Mesenteric fat pad (tissue), 1 donor: ENCODE results near the gene ALCAM. TPM values are rescaled to one million over a fixed set of nuclear protein-coding genes. Genes with fewer than 3 reads are reported as not detected.

Experiments
- DNase-seq: peaks from one replicate; pipeline ENCODE4 v3.0.0-alpha.2; 2020; ENCODE audit warnings: low spot score
- total RNA-seq: library from RNA; stranded (reverse); fragmentation: NEBNext Ultra II Directional; extraction: Animal tissue kit (Norgen Biotek cat#: 25700); gene quantifications from one replicate; pipeline ENCODE4 v1.2.1, GENCODE V29; 2021
- donor health status: DM: yes; HTN: yes; CAD: no.

ALCAM gene
- total RNA-seq, 1 donor from 2014 or later: 9.9 TPM

GRCh38 chr3:105525531-105525930 is 158.8 kb downstream of the ALCAM start:
- DNase-seq: no peak

DNA sequence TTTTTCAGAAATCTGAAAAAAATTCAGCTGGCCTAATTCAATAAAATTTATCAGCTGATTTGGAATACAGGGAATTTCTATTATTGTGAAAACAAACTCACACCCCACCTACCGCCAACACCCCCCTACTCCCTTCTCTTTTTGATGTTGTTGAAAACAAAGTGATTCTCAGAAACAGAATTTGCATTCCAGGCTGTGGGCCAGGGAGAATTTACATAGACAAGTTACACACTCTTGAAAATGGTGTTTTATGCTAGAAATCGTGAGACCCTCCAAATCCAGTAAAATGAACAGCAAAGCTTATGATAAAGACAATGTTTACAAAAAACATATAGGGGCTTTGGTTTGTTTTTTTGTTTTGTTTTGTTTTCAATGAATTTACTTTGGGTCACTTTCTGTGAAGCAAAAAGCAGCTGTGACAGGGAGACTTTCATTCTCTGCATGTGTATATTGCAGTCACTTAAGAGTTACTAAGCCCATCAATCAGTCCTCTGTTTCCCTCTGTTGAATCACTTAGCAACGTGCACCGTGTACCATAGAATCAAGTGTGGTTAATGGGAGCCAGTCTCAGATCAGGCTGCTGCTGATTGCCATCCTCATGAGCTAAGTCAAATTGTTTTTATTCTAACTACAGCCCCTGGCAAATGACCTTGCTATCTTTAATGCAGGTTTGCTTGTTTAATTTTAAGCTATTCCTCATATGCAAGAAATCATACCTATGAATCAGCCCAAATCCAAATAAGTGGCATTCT is 159.8 kb downstream of the ALCAM start:
- no peak for DNase-seq

GRCh38 chr3:105527535-105527934 is 160.8 kb downstream of the ALCAM start:
- no peak for DNase-seq

- no peak for DNase-seq
Measured at GRCh38 chr3:105527949-105528348, 161.2 kb downstream of the ALCAM start.

- DNase-seq: no peak
Measured at GRCh38 chr3:105528955-105529354, 162.2 kb downstream of the ALCAM start.

GRCh38 chr3:105529456-105529855 is 162.7 kb downstream of the ALCAM start:
- DNase-seq: no peak

DNA sequence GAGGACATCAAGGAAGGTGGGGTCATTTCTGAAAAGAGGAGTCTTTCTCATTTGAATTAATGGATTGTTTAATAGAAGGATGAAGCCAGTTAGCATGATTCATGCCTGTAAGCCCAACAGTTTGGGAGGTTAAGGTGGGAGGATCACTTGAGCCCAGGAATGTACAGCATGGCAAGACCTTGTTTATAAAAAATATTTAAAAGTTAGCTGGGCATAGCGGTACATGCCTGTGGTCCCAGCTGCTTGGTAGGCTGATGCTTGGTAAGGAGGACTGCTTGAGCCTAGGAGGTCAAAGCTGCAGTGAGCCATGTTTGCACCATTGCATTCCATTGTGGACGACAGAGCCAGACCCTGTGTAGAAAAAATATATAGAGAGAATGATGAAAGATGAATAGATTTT is 165.5 kb downstream of the ALCAM start:
- DNase-seq: no peak

GRCh38 chr3:105533960-105534359 is 167.3 kb downstream of the ALCAM start:
- DNase-seq: no peak

DNA sequence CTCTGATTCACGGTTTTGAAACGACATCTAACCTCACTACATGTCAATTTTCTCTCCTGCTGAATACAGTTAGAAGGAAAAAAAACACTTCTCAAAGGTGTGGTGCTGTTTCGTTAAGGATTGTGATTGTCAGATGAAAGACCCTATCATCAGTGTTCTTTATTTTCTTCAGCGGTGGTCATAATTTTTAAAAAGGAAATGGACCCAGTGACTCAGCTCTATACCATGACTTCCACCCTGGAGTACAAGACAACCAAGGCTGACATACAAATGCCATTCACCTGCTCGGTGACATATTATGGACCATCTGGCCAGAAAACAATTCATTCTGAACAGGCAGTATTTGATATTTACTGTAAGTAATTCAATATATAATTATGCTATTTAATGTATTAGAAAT is 167.8 kb downstream of the ALCAM start:
- DNase-seq: no peak

- no peak for DNase-seq
Measured at GRCh38 chr3:105537371-105538080, 170.8 kb downstream of the ALCAM start.

- DNase-seq: no peak
Measured at GRCh38 chr3:105538483-105538882, 171.8 kb downstream of the ALCAM start.

- DNase-seq: no peak
Measured at GRCh38 chr3:105539897-105540296, 173.2 kb downstream of the ALCAM start.

DNA sequence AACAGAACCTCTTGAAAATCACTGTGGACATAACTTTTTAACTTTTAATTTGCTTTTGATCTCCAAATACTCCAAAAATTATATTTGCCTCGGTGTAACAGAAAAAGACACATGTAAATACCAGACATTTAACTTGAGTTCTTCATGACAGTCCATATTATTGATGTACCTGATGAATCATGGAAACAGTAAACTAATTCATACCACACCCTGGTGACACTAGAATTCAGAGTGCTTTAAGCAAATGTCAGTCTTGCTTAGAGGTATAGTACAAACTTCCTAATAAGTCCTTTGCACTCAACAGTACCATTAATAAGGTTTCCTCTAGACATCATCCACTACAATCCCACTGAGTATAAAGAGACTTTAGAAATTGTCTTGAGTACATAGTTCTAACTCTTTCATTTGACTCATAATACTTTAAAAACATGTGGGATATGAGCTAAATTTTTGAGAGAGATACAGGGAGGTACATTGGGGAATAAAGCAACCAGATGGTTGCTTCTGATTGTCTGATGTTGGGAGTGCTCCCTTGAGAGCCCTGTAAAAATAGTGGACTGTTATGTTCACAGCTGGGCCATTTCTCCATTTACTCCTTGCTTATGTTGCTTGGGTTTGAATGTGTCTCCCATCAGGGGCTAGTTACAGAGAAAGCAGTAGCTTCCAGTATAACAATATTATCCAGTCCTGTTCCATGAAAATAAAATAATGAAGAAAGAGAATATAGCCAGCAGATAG is 175.7 kb downstream of the ALCAM start:
- no peak for DNase-seq

- DNase-seq: no peak
Measured at GRCh38 chr3:105545051-105545450, 178.3 kb downstream of the ALCAM start.

DNA sequence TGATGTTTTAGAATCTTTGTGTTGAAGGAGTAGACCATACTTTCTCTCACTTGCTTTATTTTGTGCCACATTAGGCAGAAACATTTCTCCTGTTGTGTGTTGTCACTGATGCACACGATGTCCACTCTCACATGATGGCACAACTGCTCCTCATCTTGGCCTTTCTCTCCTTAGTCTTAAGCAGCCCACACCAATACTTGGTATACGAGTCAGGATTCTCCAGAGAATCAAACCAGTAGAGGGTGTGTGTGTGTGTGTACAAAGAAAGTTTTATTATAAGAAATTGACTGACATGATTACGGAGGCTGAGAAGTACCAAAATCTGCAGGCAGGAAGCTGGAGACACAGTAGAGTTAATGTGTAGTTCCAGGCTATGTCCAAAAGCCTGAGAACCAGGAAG is 187.1 kb downstream of the ALCAM start:
- no peak for DNase-seq

DNA sequence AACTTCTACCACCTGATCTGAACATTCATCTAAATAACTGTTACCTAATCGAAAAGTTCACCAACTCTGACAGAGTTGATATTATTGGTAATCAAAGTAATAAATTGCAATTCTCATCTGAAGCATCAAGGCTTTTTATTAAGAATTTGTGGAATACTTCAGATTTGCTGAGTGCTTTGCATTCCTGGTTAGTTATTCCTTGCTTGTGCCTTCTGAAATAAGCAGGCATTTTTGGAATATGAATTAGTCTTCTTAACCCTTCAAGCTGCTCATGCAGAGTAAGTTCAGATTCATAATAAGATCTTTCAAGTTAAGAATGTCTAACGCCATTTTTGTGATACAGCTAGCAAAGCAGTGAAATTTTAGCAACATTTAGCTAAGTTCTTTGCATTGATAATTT is 188.5 kb downstream of the ALCAM start:
- DNase-seq: no peak

DNA sequence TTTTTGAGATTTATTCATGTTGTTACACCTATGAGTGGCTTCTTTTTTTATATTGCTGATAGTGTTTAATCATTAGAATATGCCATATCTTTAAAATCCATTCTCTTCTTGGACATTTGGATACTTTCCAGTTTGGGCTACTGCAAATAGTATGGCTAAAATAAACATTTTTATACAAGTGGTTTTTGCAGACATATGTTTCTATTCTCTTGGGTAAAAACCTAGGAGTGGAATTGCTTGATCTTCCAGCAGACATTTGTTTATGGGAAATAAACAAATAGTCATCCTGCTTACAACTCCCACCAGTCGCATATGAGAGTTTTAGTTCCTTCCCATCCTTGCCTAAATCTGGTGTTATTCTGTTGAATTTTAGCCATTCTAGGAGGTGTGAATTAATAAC is 193.1 kb downstream of the ALCAM start:
- DNase-seq: no peak

GRCh38 chr3:105561876-105562275 is 195.2 kb downstream of the ALCAM start:
- no peak for DNase-seq

- DNase-seq: no peak
Measured at GRCh38 chr3:105564546-105565288, 198.0 kb downstream of the ALCAM start.

- DNase-seq: no peak
Measured at GRCh38 chr3:105571005-105571404, 204.3 kb downstream of the ALCAM start.

DNA sequence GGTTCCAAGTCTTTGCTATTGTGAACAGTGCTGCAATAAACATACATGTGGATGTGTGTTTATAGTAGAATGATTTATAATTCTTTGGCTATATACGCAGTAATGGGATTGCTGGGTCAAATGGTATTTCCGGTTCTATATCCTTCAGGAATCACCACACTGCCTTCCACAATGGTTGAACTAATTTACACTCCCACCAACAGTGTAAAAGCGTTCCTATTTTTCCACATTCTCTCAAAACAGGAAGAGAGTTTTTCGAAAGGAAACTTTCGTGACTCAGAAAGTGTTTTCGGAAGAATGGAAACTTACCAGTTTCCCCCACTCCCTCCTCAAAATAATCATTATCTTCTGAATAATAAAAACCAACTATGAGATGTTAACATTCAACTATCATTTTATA is 205.8 kb downstream of the ALCAM start:
- DNase-seq: no peak

GRCh38 chr3:105579439-105579838 is 212.7 kb downstream of the ALCAM start:
- DNase-seq: no peak
